ENCODE measurements around the gene EFHB. TPM values are rescaled to one million over a fixed set of nuclear protein-coding genes. Genes with fewer than 3 reads are reported as not detected.

The EFHB gene
- total RNA-seq, 2 experiments from 2014 or later, result 0.86 TPM; not detected in 1

- DNase-seq (ENCODE audit: low spot score), result peak; percentile 56
- Histone ChIP-seq H4K20me1 (ENCODE audit: insufficient read depth, low read length) (no peaks in the 10 kb centered on the region), H3K9me3 (ENCODE audit: low read length) (no peaks in the 10 kb centered on the region), H3K4me2 (ENCODE audit: low read length) (no peak overlapping the region), H2AFZ (ENCODE audit: low read length) (no peak overlapping the region), H3K4me3 (ENCODE audit: low read depth, low read length, poor library complexity, severe bottlenecking) (no peak overlapping the region), H3K4me1 (ENCODE audit: insufficient read depth, low read length, poor library complexity, severe bottlenecking) (no peaks in the 10 kb centered on the region), H3K9me2 (ENCODE audit: insufficient read depth, low read length) (no peaks in the 10 kb centered on the region; the same call in 1 of the 2 replicates), H3K27ac (ENCODE audit: low read depth, low read length, poor library complexity, severe bottlenecking) (no peak overlapping the region), H3K36me3 (ENCODE audit: insufficient read depth, low read length) (no peaks in the 10 kb centered on the region), H3K79me2 (ENCODE audit: insufficient read depth, low read depth, low read length) (no peaks in the 10 kb centered on the region)
- no TSS peak for BruUV-seq (replicated peaks)
- no peak for TF ChIP-seq EZH2phosphoT487 (IDR thresholded peaks at IDR 0.05; ENCODE audit: borderline replicate concordance, low read depth, low read length)
- peak; percentile 88 for TF ChIP-seq CTCF (conservative IDR thresholded peaks at IDR 0.05; ENCODE audit: low read length)
- intact Hi-C loops (cut with micrococcal nuclease; ENCODE audit: unreplicated experiment), result loop anchor here (10.0 kb wide), 1 partner anchor 319 kb away; no protein-coding TSS in a partner anchor
- POLR2A ChIA-PET, result interaction anchor here (0.6 to 1.5 kb wide), 2 partner anchors 10 to 1517 kb away, joined by 3 to 7 read pairs; no protein-coding TSS in a partner anchor
- CTCF ChIA-PET (ENCODE audit: unreplicated experiment), result no interaction called here
Measured at GRCh38 chr3:19885468-19885867, 48.5 kb downstream of the EFHB start.

GRCh38 chr3:19881852-19882251, 52.2 kb downstream of the EFHB start:
- DNase-seq (ENCODE audit: low spot score), result no peak
- Histone ChIP-seq H3K4me3 (ENCODE audit: low read depth, low read length, poor library complexity, severe bottlenecking) (no peak overlapping the region), H4K20me1 (ENCODE audit: insufficient read depth, low read length) (no peaks in the 10 kb centered on the region), H3K9me2 (ENCODE audit: insufficient read depth, low read length) (no peaks in the 10 kb centered on the region; the same call in 1 of the 2 replicates), H3K27ac (ENCODE audit: low read depth, low read length, poor library complexity, severe bottlenecking) (no peak overlapping the region), H3K79me2 (ENCODE audit: insufficient read depth, low read depth, low read length) (no peaks in the 10 kb centered on the region), H3K4me1 (ENCODE audit: insufficient read depth, low read length, poor library complexity, severe bottlenecking) (no peaks in the 10 kb centered on the region), H3K9me3 (ENCODE audit: low read length) (no peaks in the 10 kb centered on the region), H2AFZ (ENCODE audit: low read length) (no peak overlapping the region), H3K4me2 (ENCODE audit: low read length) (no peak overlapping the region), H3K36me3 (ENCODE audit: insufficient read depth, low read length) (no peaks in the 10 kb centered on the region)
- intact Hi-C loops (cut with micrococcal nuclease; ENCODE audit: unreplicated experiment), result loop anchor here (10.0 kb wide), 1 partner anchor 323 kb away; no protein-coding TSS in a partner anchor
- ChIA-PET CTCF (ENCODE audit: unreplicated experiment) (no interaction called here), POLR2A (no interaction called here)
- no TSS peak for BruUV-seq (replicated peaks)
- TF ChIP-seq EZH2phosphoT487 (IDR thresholded peaks at IDR 0.05; ENCODE audit: borderline replicate concordance, low read depth, low read length) (no peak), CTCF (conservative IDR thresholded peaks at IDR 0.05; ENCODE audit: low read length) (no peak)

- ChIA-PET CTCF (ENCODE audit: unreplicated experiment) (no interaction called here), POLR2A (interaction anchor here (0.7 kb wide), 1 partner anchor 362 kb away, joined by 3 read pairs; no protein-coding TSS in a partner anchor)
- Histone ChIP-seq H3K4me1 (ENCODE audit: insufficient read depth, low read length, poor library complexity, severe bottlenecking) (no peaks in the 10 kb centered on the region), H3K4me3 (ENCODE audit: low read depth, low read length, poor library complexity, severe bottlenecking) (no peak overlapping the region), H3K36me3 (ENCODE audit: insufficient read depth, low read length) (no peaks in the 10 kb centered on the region), H3K9me3 (ENCODE audit: low read length) (no peaks in the 10 kb centered on the region), H2AFZ (ENCODE audit: low read length) (no peak overlapping the region), H4K20me1 (ENCODE audit: insufficient read depth, low read length) (no peaks in the 10 kb centered on the region), H3K27ac (ENCODE audit: low read depth, low read length, poor library complexity, severe bottlenecking) (no peak overlapping the region), H3K9me2 (ENCODE audit: insufficient read depth, low read length) (no peaks in the 10 kb centered on the region; the same call in 1 of the 2 replicates), H3K4me2 (ENCODE audit: low read length) (no peak overlapping the region), H3K79me2 (ENCODE audit: insufficient read depth, low read depth, low read length) (no peaks in the 10 kb centered on the region)
- intact Hi-C loops (cut with micrococcal nuclease; ENCODE audit: unreplicated experiment), result loop anchor here (10.0 kb wide), 1 partner anchor 324 kb away; no protein-coding TSS in a partner anchor
- no peak for DNase-seq (ENCODE audit: low spot score)
- BruUV-seq (replicated peaks), result no TSS peak
- TF ChIP-seq CTCF (conservative IDR thresholded peaks at IDR 0.05; ENCODE audit: low read length) (no peak), EZH2phosphoT487 (IDR thresholded peaks at IDR 0.05; ENCODE audit: borderline replicate concordance, low read depth, low read length) (no peak)
Measured at GRCh38 chr3:19881036-19881435, 53.0 kb downstream of the EFHB start.
